GM12891 (cell line): ENCODE results near the gene ARSB.

Source experiments
- POLR2A ChIP-seq: IDR thresholded peaks from 2 replicates; pipeline ENCODE4 v1.6.1; 2011; ENCODE audit warnings: low read depth, low read length, control low read depth
- POLR2AphosphoS5 ChIP-seq: IDR thresholded peaks from 2 replicates; pipeline ENCODE4 v1.6.1; 2011; ENCODE audit warnings: low read depth, low read length, control low read depth
- POU2F2 ChIP-seq: IDR thresholded peaks from 2 replicates; pipeline ENCODE4 v1.6.1; 2011; ENCODE audit warnings: low read depth, mild to moderate bottlenecking, control low read depth, low read length, moderate library complexity
- SPI1 ChIP-seq: IDR thresholded peaks from 2 replicates; pipeline ENCODE4 v1.6.1; 2011; ENCODE audit warnings: low read depth, low read length, control low read depth
- TAF1 ChIP-seq: IDR thresholded peaks from 2 replicates; pipeline ENCODE4 v1.6.1; 2011; ENCODE audit warnings: low read depth, low read length, control low read depth

DNA sequence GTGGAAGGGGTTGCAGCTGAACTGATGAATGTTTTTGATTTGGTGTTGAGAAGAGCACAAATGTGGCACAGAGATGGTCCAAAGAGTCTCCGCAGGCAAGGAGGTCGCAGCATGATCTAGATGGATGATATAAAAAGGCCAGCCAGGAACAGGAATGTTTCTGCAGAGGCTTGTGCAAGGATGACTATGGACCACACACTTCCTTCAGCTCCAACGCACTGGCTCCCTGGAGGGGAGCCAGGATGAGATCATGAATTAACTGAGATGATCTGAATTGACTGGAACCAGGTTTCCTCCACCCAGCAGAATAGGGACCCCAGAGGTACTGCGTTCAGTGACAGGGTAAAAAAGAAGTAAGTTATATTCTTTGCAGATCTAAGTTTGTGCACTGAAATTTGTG is 89.0 kb downstream of the ARSB start:
- no peak for TF ChIP-seq POLR2AphosphoS5
- TF ChIP-seq POLR2A = no peak
- TF ChIP-seq TAF1 = no peak
- TF ChIP-seq SPI1 = no peak
- TF ChIP-seq POU2F2 = no peak
